ENCODE data around the gene FNDC3B.

- no peak for TF ChIP-seq POLR2A (IDR thresholded peaks at IDR 0.05; ENCODE audit: low read depth, low read length)
- TF ChIP-seq EZH2 (IDR thresholded peaks at IDR 0.05; ENCODE audit: borderline replicate concordance, low read depth, low read length, severe bottlenecking): no peak
- no peak for TF ChIP-seq MAX (IDR thresholded peaks at IDR 0.05; ENCODE audit: insufficient read depth, insufficient read length)
- TF ChIP-seq CTCF (IDR thresholded peaks at IDR 0.05; ENCODE audit: extremely low read depth in 1 of 2, insufficient read depth in 1 of 2, low read depth in 1 of 2, low read length in 2 of 2): no peak
- no peak for TF ChIP-seq POLR2AphosphoS5 (IDR thresholded peaks at IDR 0.05; ENCODE audit: insufficient read depth, low read depth, low read length)
- TF ChIP-seq GATA2 (IDR thresholded peaks at IDR 0.05; ENCODE audit: insufficient read depth, insufficient read length, low read depth, low read length): no peak
Measured at GRCh38 chr3:172043766-172044165, 4.4 kb downstream of the FNDC3B start.
